ENCODE data around the gene MAGEA10.
"Not testable (repeated sequence)": the region's sequence is repeated elsewhere in the genome, so short reads cannot be mapped to it uniquely, and the experiment has no call there.

MAGEA10 gene

DNA sequence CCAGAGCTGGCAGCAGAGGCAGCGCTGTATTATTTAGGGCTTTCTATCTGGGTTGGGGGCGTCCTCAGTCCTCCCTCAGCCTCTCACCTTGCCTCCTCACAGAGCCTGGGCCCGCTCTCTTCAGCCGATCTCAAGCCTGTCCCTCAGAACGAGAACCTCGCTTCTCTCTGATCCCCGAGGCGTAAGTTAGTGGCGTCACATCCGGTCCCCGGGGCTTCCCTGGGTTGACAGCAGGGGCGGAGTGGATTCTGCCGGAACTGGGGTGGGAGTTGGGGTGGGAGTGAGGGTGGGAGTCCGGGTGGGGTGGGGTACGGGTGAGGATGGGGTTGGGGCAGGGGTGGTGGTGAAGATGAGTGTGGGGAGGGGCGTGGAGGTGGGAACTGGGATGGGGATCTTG lies at the start of gene MAGEA10:
TSS of gene MAGEA10 (minus strand) at position 190 of the 397 bp plus-strand sequence. CDS start 2,957 bp downstream, outside the sequence.
- TF ChIP-seq, protein P1, sequence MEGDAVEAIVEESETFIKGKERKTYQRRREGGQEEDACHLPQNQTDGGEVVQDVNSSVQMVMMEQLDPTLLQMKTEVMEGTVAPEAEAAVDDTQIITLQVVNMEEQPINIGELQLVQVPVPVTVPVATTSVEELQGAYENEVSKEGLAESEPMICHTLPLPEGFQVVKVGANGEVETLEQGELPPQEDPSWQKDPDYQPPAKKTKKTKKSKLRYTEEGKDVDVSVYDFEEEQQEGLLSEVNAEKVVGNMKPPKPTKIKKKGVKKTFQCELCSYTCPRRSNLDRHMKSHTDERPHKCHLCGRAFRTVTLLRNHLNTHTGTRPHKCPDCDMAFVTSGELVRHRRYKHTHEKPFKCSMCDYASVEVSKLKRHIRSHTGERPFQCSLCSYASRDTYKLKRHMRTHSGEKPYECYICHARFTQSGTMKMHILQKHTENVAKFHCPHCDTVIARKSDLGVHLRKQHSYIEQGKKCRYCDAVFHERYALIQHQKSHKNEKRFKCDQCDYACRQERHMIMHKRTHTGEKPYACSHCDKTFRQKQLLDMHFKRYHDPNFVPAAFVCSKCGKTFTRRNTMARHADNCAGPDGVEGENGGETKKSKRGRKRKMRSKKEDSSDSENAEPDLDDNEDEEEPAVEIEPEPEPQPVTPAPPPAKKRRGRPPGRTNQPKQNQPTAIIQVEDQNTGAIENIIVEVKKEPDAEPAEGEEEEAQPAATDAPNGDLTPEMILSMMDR (IDR thresholded peaks at IDR 0.05; ENCODE audit: extremely low read depth, missing control alignments) = no peak
- no peak for DNase-seq (ENCODE audit: low spot score)

DNA sequence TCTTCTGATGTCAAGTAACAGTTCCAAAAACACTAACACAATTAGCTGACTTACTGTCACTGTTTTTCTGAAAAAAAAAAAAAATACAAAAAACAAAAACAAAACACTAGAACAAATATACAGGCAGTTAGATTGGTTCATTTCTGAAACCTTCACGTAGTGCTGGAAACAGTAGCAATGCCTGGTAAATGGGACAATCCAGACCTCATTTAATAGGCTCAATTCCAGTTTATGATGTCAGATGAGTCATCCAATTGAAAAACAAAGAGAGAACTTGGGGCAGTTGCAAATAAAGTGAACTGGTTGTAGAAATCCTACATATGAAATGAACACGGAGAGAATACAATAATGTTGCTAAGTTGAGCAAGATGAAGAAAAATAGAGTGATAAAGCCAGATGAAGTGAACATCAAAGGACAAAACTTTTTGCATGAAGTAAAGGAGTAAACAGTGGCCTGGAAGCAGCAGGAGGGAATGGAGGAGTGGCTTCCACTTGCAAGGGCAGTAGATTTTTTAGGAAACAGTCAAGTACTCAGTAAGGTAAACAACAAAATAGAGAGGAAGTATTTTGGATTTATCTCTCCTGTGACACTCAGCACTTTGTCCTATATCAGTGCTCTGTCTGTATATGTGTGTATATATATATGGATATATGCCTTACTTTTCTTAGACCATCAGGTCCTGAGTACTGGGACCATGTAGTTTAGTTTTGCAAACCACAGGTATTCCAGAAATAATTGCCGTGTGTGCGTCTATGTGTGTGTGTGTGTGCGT lies 39.3 kb upstream of the MAGEA10 start:
- TF ChIP-seq, protein P1 (IDR thresholded peaks at IDR 0.05; ENCODE audit: extremely low read depth, missing control alignments) = no peak
- DNase-seq (ENCODE audit: low spot score) = no peak

DNA sequence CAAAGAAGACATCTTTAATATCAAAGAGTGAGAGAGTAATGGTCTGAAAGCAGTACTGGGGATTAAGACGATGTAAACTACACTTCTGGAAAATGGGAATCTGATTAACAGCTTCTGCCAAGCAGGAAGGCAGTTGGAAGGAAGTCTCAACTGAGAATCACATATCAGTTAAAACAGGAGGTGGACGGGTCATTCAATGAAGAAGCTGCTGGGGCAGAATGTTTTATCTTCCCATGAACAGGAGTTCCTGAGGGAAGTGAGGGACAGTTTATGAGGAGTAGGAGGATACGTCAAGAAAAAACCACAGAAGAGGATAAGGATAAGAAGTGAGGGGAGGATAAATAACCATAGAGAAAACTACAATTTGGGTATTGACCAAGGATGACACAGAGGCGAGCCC lies 38.7 kb upstream of the MAGEA10 start:
- no peak for DNase-seq (ENCODE audit: low spot score)
- TF ChIP-seq, protein P1 (IDR thresholded peaks at IDR 0.05; ENCODE audit: extremely low read depth, missing control alignments) = no peak

DNA sequence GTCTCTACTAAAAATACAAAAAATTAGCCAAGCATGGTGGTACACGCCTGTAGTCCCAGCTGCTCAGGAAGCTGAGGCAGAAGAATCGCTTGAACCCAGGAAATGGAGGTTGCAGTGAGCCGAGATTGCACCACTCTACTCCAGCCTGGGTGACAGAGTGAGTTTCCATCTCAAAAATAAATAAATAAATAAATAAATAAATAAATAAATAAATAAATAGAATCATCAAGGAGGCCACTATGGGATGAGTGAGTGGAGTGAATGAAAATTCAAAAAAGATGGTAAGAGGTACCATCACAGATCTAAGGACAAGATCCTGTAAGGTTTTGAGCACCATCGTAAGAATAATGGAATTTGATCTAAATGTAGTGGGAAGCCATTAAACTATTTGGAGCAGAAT lies 37.5 kb upstream of the MAGEA10 start:
- DNase-seq (ENCODE audit: low spot score) = not testable (repeated sequence)

DNA sequence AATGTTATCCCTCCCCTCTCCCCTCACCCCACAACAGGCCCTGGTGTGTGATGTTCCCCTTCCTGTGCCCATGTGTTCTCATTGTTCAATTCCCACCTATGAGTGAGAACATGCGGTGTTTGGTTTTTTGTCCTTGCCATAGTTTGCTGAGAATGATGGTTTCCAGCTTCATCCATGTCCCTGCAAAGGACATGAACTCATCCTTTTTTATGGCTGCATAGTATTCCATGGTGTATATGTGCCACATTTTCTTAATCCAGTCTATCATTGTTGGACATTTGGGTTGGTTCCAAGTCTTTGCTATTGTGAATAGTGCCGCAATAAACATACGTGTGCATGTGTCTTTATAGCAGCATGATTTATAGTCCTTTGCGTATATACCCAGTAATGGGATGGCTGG lies 35.5 kb upstream of the MAGEA10 start:
- DNase-seq (ENCODE audit: low spot score) = not testable (repeated sequence)

DNA sequence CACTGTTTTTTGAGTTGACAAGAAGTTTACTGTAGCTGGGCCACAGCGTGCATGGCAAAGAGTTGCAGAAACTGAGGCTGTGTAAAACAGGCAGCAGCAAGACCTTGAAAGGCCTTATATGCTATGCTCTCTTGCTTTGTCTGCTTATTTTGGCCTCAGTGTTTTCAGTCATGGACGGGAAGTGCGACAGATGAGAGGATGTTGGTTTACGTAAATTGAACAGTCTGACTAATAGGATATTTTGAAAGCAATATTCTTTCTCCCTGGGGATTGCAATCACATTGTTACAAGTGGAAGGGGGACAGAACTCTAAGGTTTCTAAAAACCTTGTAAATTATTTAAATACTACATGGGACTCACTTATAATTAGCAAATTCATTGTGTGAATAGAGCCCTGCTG lies 32.2 kb upstream of the MAGEA10 start:
- no peak for DNase-seq (ENCODE audit: low spot score)
- TF ChIP-seq, protein P1 (IDR thresholded peaks at IDR 0.05; ENCODE audit: extremely low read depth, missing control alignments) = no peak

DNA sequence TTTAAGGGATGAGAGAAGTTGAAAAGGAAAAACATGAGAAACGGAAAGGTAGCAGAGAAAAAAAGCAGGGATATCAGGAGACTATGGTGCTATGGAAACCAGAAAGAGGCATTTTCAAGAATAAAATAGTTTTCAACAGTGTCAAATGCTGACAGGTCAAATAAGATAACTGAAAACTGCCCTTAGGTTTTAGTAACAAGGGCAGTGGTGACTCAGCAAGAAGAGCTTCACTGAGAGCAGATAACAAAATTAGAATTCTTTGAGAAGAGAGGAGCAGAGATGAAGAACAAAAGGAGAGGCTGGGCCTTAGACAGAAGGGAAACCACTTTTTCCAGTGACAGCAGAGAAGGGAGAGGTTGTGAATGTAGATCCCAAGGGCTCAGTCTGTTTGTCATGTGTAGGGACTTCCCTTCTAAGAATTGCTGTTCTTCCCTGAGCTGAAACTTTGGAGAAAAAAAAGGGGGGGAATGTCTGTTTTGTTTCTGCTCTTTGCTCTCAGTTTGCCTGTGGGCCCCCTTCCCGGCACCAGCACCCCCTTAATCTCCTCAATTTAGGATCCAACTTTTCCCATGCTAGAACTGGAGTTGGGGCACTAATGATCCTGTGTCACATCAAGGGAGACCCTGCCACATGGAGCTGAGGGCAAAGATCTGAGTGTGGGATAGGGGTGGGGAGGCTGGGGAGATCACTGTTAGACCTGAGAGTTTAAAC lies 26.8 kb upstream of the MAGEA10 start:
- TF ChIP-seq, protein P1 (IDR thresholded peaks at IDR 0.05; ENCODE audit: extremely low read depth, missing control alignments) = no peak
- no peak for DNase-seq (ENCODE audit: low spot score)

DNA sequence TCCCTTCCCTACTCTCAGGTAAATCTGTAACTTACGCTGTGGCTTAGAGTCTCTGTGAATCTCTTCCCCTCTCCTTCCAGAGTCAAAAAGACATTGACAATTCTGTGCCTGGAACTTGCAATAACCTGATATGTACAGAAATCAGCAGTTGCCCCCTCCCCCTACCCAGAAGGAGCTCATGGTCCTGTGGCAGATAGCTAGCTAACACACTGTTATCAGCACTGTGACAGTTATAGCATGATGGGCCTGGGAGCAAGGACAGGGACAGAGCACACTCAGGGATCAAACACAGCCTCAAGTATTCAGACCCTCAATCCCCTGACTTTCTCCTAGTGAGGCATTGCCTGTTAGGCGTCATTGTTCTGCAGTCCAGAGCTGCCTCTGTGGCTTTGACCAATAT lies 18.7 kb upstream of the MAGEA10 start:
- TF ChIP-seq, protein P1 (IDR thresholded peaks at IDR 0.05; ENCODE audit: extremely low read depth, missing control alignments) = no peak
- no peak for DNase-seq (ENCODE audit: low spot score)
